Panc1 (cell line): ENCODE measurements around the gene PRR14L. TPM values are rescaled to one million over a fixed set of nuclear protein-coding genes. Genes with fewer than 3 reads are reported as not detected.

ENCODE experiments used
- ATAC-seq: fragments of 200-7000 bp; cut with Tn5 transposase; 2 replicates; pipeline ENCODE4 v1.9.1; 2020; ENCODE audit warnings: mild to moderate bottlenecking, moderate library complexity
- BruUV-seq: library from RNA; stranded (reverse); fragments of 400-500 nt; replicated peaks from 2 replicates; lab custom pipeline; 2021; lab: Mats Ljungman, UMichigan
- CTCF ChIA-PET: fragments of 300-600 bp; sonication (Branson Sonifier 250); formaldehyde crosslinking; loops from one replicate; lab custom pipeline; 2022; ENCODE audit warnings: antibody characterized with exemption; lab: Charles Lee
- POLR2A ChIA-PET: fragments of 300-600 bp; sonication (Branson Sonifier 250); formaldehyde crosslinking; loops from one replicate; lab custom pipeline; 2022; ENCODE audit warnings: antibody characterized with exemption; lab: Charles Lee
- DNase-seq: peaks from one replicate; pipeline ENCODE4 v3.0.0-alpha.2; 2010; ENCODE audit warnings: low read depth, low spot score
- H3K27ac ChIP-seq: 2 replicates; pipeline ENCODE4 v1.5.1; 2011; ENCODE audit warnings: mild to moderate bottlenecking, low read length, inconsistent platforms
- H3K27me3 ChIP-seq: fragments of 200-500 bp; sonication (Bioruptor generic); 2 replicates; pipeline ENCODE4 v1.6.0; 2014; ENCODE audit warnings: low read length, inconsistent platforms; ENCODE audit not compliant: control insufficient read depth, insufficient read depth
- H3K36me3 ChIP-seq: fragments of 200-500 bp; sonication (Bioruptor generic); 2 replicates; pipeline ENCODE4 v1.5.1; 2014; ENCODE audit warnings: inconsistent platforms, mild to moderate bottlenecking, low read length, moderate library complexity; ENCODE audit not compliant: control insufficient read depth, insufficient read depth
- H3K4me1 ChIP-seq: 2 replicates; pipeline ENCODE4 v1.5.1; 2011; ENCODE audit warnings: inconsistent platforms, mild to moderate bottlenecking, low read length, moderate library complexity; ENCODE audit not compliant: control insufficient read depth, insufficient read depth
- H3K4me3 ChIP-seq, 2 experiments: 2 replicates each; pipeline ENCODE4 v1.5.1; 2011 to 2012; ENCODE audit warnings: low read depth in 2 of 2, low read length in 2 of 2, mild to moderate bottlenecking in 2 of 2, inconsistent platforms in 1 of 2, moderate library complexity in 1 of 2
- H3K9me3 ChIP-seq: fragments of 200-500 bp; sonication (Bioruptor generic); 2 replicates; pipeline ENCODE4 v1.5.1; 2014; ENCODE audit warnings: low read depth, mild to moderate bottlenecking, inconsistent platforms, low read length, moderate library complexity; ENCODE audit not compliant: control insufficient read depth, insufficient read depth
- POLR2AphosphoS5 ChIP-seq: IDR thresholded peaks from 2 replicates; pipeline ENCODE4 v1.6.1; 2012; ENCODE audit warnings: mild to moderate bottlenecking, low read depth, low read length, moderate library complexity
- SIN3A ChIP-seq: IDR thresholded peaks from 2 replicates; pipeline ENCODE4 v1.6.1; 2012; ENCODE audit warnings: low read depth, mild to moderate bottlenecking, low read length, moderate library complexity, borderline replicate concordance; ENCODE audit not compliant: insufficient read depth
- TCF7L2 ChIP-seq: IDR thresholded peaks from 2 replicates; pipeline ENCODE4 v1.6.1; 2011; ENCODE audit warnings: mild to moderate bottlenecking, low read depth, low read length, inconsistent platforms
- in situ Hi-C: cut with HindIII; loops from 2 replicates; pipeline ENCODE4 v1.10.0; 2016; ENCODE audit warnings: low sequenced_read_pairs, low pct_unique_long_range_greater_than_20kb
- intact Hi-C: fragments of 100-400 bp; cut with micrococcal nuclease; formaldehyde crosslinking; loops from one replicate; pipeline ENCODE4 v1.10.0; 2022; ENCODE audit not compliant: unreplicated experiment
- total RNA-seq: library from RNA; stranded (reverse); gene quantifications from one replicate; pipeline ENCODE4 v1.2.1, GENCODE V29; 2021; ENCODE audit not compliant: unreplicated experiment
- TF ChIP-seq, protein P1 (sequence below), 2 experiments: IDR thresholded peaks; 2 replicates each; pipeline ENCODE4 v1.6.1; 2011 to 2012; ENCODE audit warnings: low read depth in 2 of 2, control low read depth in 1 of 2, low read length in 1 of 2, mild to moderate bottlenecking in 1 of 2, moderate library complexity in 1 of 2; ENCODE audit not compliant: insufficient read depth in 1 of 2
- TF ChIP-seq, protein P2 (sequence below): fragments of 450-650 bp; IDR thresholded peaks from 2 replicates; pipeline ENCODE4 v1.5.1; 2017; ENCODE audit warnings: mild to moderate bottlenecking

The PRR14L gene
- total RNA-seq, 1 experiment from 2014 or later, result 45.7 TPM

DNA sequence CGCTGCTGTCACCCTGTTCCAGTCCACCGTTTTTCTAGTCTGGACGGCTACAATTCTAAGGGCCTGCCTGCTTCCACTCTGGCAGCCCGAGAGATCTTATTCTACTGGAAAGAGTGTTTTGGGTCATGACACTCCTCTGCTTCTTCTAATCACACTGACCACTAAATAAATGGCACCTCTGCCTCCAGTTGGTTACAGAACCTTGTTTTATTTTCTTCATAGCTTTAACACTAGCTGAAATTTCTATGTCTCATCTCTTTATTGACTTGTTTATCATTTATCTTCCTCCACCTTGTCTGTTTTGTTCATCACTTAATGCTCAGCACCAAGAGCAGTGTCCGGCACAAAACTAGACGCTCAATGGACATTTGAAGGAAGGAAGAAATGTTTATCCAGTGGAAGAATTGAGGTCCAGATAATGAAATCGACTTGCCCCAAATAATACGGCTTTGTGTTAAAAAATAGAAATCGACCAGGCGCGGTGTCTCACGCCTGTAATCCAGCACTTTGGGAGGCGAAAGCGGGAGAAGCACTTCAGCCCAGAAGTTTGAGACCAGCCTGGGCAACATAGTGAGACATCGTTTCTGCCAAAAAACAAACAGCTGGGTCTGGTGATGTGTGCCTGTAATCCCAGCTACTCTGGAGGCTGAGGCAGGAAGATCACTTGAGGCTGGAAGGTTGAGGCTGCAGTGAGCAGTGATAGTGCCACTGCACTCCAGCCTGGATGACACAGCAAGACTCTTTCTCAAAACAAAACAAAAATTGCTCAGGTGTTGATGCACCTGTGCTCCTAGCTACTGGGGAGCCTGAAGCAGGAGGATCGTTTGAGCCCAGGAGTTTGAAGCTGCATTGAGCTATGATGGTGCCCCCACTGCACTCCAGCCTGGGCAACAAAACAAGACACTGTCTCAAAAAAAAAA is 693 bp upstream of the PRR14L start:
- peaks cover 12% of the 10 kb centered on the region; the same call in 1 of the 2 replicates for H3K36me3 ChIP-seq
- in situ Hi-C loops, result no loop called here
- intact Hi-C loops, result no loop called here
- TF ChIP-seq, protein P1, sequence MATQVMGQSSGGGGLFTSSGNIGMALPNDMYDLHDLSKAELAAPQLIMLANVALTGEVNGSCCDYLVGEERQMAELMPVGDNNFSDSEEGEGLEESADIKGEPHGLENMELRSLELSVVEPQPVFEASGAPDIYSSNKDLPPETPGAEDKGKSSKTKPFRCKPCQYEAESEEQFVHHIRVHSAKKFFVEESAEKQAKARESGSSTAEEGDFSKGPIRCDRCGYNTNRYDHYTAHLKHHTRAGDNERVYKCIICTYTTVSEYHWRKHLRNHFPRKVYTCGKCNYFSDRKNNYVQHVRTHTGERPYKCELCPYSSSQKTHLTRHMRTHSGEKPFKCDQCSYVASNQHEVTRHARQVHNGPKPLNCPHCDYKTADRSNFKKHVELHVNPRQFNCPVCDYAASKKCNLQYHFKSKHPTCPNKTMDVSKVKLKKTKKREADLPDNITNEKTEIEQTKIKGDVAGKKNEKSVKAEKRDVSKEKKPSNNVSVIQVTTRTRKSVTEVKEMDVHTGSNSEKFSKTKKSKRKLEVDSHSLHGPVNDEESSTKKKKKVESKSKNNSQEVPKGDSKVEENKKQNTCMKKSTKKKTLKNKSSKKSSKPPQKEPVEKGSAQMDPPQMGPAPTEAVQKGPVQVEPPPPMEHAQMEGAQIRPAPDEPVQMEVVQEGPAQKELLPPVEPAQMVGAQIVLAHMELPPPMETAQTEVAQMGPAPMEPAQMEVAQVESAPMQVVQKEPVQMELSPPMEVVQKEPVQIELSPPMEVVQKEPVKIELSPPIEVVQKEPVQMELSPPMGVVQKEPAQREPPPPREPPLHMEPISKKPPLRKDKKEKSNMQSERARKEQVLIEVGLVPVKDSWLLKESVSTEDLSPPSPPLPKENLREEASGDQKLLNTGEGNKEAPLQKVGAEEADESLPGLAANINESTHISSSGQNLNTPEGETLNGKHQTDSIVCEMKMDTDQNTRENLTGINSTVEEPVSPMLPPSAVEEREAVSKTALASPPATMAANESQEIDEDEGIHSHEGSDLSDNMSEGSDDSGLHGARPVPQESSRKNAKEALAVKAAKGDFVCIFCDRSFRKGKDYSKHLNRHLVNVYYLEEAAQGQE (IDR thresholded peaks at IDR 0.05; ENCODE audit: insufficient read depth in 1 of 2, low read depth in 2 of 2, low read length in 1 of 2), result no peak
- TF ChIP-seq POLR2AphosphoS5 (no peak), SIN3A (no peak), TCF7L2 (no peak)
- TF ChIP-seq, protein P2, sequence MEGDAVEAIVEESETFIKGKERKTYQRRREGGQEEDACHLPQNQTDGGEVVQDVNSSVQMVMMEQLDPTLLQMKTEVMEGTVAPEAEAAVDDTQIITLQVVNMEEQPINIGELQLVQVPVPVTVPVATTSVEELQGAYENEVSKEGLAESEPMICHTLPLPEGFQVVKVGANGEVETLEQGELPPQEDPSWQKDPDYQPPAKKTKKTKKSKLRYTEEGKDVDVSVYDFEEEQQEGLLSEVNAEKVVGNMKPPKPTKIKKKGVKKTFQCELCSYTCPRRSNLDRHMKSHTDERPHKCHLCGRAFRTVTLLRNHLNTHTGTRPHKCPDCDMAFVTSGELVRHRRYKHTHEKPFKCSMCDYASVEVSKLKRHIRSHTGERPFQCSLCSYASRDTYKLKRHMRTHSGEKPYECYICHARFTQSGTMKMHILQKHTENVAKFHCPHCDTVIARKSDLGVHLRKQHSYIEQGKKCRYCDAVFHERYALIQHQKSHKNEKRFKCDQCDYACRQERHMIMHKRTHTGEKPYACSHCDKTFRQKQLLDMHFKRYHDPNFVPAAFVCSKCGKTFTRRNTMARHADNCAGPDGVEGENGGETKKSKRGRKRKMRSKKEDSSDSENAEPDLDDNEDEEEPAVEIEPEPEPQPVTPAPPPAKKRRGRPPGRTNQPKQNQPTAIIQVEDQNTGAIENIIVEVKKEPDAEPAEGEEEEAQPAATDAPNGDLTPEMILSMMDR, result no peak
- H3K27ac ChIP-seq, result peak overlapping the region; percentile 89
- peak overlapping the region; percentile 50 to 97 for H3K4me3 ChIP-seq
- no peak for DNase-seq
- H3K4me1 ChIP-seq, result peaks cover 31% of the 10 kb centered on the region
- no TSS peak for BruUV-seq
- H3K27me3 ChIP-seq, result no peaks in the 10 kb centered on the region
- ChIA-PET POLR2A (interaction anchor here (0.6 kb wide), 1 partner anchor 69 kb away, joined by 3 read pairs; no protein-coding TSS in a partner anchor), CTCF (interaction anchor here (0.6 kb wide), 1 partner anchor 204 kb away, joined by 3 read pairs; no protein-coding TSS in a partner anchor)
- H3K9me3 ChIP-seq, result no peaks in the 10 kb centered on the region
- no peak for ATAC-seq

DNA sequence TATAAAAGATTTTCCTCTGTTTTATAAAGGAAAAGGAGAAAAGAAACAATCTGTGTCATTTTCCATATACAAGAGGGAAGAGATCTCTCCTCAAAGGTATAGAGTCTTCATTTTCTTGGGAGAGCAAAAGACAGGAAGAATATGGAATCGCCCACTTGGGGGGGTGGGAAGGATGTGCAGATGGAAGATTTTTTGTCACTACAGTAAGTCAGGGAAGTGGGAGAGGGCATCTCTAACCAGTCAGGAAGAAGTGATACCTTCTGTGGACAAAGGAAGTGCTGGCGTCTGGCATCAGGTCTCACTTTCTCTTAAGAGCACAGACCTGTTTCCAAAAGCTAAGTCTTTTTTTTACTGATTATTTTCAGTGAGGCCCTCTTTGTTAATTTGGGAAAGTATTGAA is 1.4 kb downstream of the PRR14L start:
- Histone ChIP-seq H3K27ac (peak overlapping the region; percentile 96), H3K27me3 (no peaks in the 10 kb centered on the region), H3K36me3 (peaks cover 9% of the 10 kb centered on the region; the same call in 1 of the 2 replicates), H3K4me1 (peaks cover 25% of the 10 kb centered on the region), H3K9me3 (no peaks in the 10 kb centered on the region), H3K4me3 (peak overlapping the region; percentile 96 to 97)
- in situ Hi-C loops, result no loop called here
- ChIA-PET CTCF (no interaction called here), POLR2A (no interaction called here)
- intact Hi-C loops, result no loop called here
- DNase-seq (no peak), ATAC-seq (no peak)
- BruUV-seq, result TSS peak; percentile 69
- TF ChIP-seq, protein P1 (IDR thresholded peaks at IDR 0.05; ENCODE audit: insufficient read depth in 1 of 2, low read depth in 2 of 2, low read length in 1 of 2), result no peak
- TF ChIP-seq, protein P2, result no peak
- TF ChIP-seq SIN3A (no peak), POLR2AphosphoS5 (no peak), TCF7L2 (no peak)
